Activated T-cell treated with anti-CD3 and anti-CD28 coated beads for 48 hours (primary cell): ENCODE results near the gene CD247.

Source experiments
- DNase-seq: peaks from one replicate; pipeline ENCODE4 v3.0.0-alpha.2; 2020; ENCODE audit warnings: low read depth

The CD247 gene

DNA sequence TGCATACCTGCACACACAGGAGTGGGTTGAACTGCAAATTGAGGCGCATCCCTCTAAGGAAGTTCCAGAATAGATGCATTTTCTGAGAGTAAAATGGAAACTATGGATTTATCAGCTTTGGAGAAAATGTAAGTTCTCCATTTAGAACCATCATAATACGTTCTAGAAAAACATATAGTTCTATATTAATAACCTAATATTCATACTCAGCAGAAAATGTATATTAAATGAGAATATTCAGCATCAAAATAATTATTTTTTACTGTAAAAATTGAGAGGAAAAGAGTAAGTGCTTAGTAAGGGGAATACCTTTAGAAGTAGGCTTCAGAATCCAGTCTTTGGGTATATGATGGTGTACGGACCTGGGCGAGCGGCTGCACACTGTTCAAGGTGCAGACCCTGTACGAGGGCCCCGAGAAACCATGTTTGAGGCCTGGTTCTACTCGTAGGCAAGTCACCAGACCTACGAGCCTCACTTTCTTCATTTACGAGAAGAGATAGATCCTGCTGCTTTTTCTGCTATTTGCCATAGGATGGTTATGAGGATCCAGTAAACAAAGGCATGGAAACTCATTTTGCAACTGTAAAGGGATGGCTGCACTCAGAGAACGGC, 6.8 kb downstream of the CD247 start:
- DNase-seq = no peak

DNA sequence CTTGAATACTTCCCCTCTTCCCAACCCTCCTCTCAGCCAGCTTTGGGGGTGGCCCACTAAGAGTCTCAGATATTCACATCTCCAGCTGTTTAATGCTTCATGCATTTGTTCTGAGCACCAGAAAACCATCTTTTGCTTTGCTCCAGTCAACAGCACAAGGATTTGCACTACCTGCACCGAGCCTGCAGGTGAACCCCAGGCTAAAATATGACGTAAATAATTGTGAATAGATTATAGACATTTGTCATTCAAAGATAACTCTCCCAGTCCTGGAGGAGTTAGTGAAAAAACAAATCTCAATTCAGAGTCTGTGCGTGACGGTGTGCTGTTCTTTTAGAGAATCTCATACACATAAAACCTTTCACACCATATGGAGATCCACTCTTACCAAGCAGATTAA, 7.4 kb downstream of the CD247 start:
- DNase-seq = no peak

DNA sequence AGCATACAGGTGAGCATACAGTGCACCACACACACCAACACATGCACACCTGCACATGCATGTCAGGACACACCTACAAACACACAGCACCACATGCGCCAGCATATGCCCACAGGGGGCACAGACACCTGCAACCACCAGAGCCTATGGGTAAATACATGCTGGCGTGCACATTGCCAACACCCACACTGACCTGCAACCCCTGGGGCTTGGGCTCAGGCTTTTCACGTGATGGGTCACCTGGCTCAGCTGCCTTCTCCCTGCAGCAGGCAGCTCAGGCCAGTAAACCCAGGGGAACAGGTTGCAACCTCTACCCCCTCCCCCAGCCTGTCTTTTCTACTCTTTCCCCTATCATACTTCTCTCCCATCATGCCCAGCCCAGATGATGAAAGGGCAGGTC, 8.1 kb downstream of the CD247 start:
- no peak for DNase-seq

DNA sequence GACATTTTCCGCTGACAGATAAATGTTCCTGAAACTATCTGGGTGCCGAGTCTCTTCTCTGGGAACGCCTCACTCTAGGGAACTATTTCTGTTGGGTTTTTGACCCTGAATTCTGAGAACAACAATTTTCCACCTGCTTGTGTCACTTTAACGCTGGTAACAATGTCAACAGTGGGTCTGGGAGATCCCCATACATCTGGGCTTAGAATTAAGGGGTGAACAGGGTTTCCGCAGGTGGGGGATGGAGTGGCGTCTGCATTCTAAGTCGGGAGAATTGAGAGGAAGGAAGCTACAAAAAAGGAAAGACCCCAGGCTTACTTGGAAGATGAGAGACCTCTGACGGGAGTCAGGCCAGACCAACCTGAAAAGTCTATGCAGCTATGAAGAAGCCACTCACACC, 8.7 kb downstream of the CD247 start:
- no peak for DNase-seq

DNA sequence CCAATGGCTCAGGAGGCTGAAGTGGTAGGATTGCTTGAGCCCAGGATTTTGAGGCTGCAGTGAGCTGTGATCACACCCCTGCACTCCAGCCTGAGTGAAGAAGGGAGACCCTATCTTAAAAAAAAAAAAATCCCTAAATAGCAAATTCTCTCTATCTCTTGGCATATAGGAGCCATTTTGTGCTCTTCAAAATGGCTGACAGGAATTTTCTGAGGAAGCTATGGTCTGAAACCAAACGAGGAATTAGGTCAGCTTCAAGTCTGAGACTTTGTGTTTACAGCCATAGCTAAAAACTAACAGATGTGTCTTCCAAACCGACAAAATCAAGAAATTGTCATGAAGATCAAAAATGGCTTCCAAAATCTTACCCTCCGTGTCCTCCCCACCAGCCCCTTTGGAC, 10.6 kb downstream of the CD247 start:
- DNase-seq = no peak

DNA sequence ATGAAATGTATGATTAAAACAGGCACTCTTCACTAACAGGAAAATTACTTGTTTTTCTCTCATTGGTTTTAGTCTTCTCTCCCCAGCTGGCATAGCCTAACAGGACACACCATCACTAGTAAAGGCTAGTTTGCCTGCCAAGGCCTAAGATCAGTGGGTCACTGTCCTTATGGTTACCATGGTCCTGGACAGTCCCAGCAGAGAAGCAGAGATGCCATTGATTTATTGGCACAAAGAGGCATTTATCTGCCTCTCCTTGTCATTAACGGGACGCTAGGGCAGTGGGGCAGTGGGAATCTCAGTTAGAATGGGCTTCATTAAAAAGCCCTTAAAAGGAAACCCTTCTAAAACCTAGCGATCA, 13.9 kb downstream of the CD247 start:
- DNase-seq = no peak

DNA sequence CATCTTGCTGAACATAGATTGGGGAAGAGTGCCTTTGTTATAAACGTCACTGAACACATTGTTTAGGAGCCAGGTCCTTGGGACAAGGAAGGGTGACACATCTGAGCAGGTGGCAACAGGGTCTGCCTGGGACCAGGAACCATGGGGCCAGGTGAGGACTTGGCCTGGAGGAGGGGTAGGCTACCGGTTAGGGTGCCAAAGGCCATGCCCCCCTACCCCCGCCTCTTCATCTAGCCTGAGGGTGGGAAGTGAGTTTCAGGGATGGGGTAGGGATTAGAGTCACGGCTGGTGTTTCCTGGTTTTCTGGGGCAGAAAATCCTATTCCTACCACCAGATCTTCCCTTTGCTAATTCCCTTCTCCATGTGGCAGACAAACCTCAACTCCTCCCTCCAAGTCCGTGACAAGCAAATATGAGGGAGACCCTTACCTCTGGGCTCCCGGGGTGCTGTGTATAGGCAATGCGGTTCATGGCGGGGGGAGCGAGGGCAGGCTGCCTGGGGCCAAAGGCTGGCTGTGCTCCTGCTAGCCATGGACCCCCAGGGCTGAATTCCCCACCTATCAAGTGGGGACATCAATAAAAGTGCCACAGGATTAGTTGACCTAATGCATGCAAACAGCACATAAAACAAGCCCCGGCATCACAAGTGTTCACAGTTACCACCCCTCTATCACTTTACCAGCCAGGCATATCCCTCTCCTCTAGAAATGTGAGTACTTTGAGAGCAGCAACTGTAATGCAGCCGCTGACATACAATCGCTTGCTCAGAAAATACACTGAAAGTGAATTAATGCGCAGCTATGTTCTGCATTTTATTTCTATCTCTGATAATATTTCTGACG, 14.5 kb downstream of the CD247 start:
- no peak for DNase-seq

DNA sequence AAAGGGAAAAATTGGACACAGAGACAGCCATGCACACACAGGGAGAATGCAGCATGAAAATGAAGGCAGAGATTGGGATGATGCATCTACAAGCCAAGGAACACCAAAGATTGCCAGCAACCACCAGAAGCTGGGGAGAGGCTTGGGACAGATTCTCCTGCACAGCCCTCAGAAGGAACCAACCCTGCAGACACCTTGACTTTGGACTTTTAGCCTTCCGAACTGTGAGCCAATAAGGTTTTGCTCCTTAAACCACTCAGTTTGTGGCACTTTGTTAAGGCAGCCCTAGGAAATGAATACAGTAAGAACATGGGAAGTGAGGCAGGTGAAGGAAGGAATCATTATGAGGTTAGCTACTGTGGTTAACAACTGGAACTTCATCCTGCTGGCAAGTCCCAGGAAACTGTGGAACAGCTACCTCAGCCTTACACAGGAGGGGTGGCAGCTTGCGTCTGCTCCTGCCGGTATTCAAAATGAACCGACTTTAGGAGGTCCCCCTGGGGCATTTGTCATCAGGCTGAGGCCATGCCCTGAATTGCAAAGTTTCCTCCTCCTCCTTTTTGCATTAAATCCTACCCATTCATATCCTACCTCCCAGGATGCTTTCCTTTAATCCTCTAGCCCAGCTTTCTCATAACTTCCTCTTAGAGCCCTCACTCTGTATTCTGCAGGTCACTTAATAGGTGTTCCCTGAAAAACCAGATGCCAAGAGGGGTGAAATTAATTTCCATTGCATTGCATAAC, 15.4 kb downstream of the CD247 start:
- no peak for DNase-seq

DNA sequence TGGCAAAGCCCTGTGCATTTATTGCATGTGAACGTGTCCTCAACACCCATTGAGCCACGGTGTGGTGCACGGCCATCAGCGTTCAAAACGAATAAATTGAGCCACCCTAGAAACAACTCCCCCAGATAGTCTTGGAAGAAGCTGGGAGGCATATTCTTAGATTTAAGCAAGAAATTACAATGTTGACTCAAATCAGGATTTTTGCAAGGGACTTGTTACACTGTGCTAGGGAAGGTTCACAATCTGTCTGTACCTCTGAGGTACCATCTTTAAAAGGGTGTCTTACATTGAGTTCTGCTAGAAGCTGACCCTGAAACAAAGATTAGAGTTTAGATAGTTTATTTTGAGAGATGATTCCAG, 16.2 kb downstream of the CD247 start:
- DNase-seq = no peak

DNA sequence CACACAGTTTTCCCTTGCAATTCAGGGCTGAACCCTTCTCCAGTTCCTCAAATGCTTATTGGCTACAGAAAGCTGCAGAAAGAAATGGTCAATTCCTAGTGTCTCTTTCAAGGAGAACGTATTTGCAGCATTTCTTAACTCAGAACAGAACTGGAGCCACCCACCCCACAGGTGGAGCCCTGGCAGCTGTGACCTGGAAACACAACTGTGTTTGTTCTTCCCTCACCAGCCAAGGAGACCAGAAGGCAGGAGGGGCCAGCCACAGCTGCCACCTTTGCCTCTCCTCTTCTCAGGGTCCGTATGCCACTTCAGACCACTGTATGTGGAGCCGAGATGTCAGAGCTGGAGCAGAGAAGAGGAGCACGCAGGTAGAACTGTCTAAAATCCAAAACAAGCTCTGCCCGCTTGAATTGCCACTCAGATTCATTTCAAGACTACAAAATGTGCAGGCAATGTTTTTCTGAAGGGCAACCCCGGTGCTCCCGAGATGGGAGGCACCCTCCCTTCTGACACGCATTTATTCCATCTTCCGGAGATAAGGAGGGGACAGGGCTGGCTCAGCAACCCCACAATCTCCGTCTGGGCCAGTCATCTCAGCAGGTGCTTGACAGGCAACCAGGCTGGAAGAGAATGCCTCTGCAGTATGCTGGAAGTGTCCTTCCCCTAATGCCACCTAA, 16.7 kb downstream of the CD247 start:
- peak; percentile 62 for DNase-seq

DNA sequence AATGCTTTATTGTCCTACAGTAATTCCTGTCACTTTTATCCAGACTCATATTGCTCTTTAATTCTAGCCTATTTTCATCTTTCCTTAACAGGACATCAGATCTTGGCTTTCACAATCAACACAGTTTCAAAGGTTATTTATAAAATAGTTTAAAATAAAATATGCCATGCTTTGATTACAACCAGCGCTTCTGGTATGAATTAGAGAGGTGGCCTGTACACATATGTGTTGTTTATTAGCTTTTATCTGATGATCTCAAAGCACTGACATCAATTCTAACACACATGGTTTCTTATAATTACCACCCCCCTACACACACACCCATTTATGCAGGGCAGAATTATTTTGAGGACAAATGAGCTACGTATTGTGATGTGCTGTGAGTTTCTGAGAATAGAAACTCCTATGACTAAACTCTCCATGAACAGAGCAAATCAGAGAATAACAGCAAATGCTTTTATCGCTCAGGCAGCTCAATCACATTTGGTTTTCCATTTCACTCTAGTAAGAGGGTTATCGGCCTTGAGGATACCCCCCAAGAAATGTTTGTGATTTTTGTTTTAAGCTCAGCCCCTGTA, 18.0 kb downstream of the CD247 start:
- DNase-seq = no peak

DNA sequence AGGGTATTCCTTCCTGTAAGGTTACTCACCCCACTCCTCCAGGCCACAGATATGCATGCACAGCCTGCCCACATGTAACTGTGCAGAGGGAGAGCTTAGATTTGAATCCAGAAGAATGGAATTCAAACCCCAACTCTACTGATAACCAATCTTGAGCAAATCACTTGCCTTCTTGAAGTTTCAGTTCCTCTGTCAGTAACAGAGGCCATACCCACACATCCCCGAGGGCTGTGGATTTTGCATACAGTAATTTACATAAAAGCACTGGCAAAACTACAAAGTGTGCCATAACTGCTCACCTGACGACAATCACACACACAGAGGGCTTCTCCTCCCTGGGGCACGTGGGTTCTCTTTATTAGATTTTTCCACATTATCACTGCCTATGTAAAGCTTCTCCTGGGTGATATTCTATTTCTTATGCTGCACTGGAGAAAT, 18.6 kb downstream of the CD247 start:
- peak; percentile 31 for DNase-seq

DNA sequence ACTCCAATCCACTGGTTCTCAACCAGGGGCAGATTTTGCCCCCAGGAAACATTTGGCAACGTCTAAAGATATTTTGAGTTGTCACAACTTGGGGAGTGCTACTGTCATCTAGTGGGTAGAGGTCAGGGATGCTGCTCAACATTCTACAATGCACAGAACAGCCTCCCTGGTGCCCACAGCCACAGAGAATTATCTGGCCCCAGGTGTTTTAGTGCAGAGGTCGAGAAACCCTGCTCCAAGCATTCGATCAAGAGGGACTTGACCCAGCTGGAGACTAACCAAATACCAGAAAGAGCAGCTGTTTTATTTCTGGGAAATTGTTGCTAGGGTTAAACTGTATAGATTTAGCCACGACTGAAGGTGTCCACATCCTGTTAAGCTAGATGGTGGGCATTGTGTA, 19.2 kb downstream of the CD247 start:
- DNase-seq = no peak

DNA sequence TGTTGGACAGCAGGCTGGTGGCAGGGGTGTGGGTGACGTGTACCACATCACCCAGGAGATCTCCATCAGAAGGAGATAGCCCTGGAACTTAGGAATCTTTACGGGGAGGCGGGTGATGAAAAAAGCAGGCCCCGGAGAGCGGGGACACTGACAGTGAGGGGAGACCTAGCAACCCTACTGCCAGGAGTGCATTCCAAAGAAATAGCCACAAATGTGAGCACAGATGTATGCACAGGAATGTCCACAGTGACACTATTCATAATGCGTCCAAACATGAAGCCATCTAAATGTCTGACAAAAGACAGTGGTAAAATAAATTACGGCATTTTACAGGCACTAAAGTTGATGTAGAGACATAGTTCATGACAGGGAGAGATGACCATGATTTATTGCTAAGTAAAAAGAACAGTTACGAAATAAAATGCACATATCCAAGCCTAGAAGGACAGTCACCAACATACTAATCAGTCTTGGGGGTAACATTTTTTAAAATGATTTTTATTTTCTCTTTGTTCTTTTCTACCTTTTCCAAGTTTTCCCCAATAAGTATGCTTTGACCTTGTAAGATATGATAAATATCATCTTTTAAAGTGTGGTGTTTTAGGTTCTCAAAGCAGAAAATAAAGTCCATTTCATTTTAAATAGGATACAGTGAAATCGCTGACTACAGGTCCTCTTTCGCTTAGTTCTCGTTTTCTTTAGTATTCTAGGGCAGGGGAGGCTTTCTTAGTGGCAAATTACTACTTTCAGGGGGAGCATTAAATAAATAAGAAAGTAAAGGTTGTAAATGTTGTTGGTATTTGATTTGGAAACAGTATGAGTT, 21.3 kb downstream of the CD247 start:
- DNase-seq = no peak

DNA sequence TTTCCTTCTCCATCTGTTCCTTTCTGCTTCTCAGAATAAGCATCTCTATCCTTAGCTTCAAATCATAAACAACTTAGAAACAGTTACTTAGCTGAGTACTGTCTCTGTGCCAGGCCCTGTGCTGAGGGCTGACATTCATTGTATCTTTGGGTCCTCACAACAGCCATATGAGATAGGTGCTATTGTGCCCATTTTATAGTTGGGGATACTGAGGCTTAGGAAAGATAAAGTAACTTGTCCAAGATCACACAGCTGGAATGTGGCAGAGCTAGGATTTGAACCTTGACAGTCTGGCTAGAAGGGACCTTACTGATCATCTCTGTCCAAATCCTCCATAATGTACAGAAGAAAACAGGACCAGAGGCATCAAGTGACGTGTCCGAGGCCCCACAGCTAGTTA, 25.0 kb downstream of the CD247 start:
- DNase-seq = no peak

DNA sequence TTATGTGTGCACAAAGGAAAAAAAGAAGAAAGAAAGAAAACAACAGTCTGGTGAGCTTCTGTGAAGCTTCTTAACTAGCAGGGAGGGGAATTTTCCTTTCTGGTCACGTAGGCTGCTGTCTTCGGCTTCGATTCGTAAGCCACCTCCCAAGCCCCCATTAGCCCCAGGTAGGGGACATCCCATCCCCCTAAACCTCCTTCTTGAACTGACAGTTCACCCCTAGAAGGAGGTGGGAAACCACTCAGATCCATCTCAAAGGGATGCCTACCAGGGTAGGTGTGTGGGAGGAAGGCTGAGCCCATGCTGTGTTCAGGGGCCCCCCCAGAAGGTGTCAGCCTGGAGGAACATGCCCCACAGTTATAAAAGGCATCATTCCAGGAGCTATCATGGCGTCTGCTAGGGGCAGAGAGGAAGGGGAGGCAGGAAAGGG, 25.8 kb downstream of the CD247 start:
- DNase-seq = no peak

DNA sequence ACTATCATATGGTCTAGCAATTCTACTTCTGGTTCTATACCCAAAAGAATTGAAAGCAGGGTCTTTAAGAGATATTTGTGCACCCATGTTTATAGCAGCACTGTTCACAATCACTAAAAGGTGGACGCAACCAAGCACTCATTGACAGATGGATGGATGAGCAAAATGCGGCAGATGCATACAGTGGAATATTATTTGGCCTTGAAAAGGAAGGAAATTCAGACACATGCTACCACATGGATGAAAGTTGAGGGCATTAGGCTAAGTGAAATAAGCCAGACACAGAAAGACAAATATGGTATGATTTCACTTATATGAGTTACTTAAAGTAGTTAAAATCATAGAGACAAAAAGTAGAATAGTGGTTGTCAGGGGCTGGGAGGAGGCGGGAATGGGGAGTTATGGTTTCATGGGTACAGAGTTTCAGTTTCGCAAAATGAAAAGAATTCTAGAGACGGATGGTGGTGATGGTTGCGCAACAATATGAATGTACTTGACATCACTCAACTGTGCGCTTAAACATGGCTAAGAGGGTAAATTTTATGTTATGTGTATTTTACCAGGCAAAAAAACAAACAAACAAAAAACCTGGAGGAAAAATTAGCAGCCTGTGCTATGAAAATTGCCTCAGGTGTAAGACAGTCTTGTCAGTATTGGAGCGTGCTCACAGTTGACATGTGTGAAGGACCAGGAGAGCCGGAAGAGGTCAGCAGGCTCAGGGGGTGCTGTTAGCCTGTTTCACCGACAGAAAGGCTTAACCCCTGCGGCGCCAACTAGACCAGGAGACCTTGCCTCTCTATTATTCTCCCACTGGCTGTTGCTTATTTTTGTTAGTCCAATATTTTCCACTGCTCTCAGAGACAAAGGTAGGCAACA, 26.5 kb downstream of the CD247 start:
- no peak for DNase-seq

DNA sequence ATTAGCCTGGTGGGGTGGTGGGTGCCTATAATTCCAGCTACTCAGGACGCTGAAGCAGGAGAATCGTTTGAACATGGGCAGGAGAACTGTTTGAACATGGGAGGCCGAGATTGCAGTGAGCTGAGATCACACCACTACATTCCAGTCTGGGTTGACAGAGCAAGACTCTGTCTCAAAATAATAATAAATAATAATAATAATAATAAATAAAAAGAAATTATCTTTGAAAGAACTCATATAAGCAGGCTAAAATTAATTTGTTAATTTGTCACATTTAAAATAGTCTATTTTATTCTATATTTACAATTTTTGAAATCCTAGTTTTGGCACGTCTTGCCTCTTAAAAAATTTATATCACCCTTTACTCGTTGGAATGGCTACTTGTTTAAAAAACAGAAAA, 27.6 kb downstream of the CD247 start:
- DNase-seq = no peak

DNA sequence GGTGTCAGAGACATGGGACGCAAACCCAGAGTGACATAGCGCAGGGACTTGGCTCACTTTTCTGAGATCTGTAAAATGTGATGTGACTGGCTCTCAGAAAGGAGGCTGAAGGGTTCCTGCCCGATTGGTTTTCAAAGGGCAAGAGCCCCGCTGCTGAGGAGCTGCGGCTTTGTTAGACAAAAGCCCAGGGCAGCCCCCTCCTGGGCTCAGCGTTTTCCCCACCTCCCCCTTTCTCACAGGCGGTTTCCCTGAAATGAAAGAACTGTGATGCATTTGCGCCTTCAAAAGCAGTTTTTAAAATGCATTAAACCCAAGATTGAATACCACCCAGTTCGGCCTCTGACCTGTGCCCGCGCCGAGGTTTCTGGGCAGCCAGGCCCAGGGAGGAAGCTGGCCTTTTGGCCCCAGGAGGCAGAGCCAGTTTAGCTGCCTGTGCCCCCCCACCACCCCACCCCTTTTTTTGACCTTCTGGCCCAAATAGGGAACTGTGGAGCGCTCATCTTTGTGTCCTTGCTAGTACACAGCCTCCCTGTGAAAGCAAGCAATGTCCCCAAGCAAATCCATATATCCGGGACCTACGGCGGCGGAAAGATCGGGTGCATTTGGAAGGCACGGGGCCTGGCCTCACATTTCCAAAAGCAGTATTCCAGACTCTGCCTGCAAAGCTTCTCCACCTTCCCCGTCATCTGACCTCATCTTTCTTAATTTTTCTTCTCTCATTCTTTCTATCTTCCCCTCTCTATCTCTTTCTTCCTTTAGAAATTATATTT, 28.6 kb downstream of the CD247 start:
- DNase-seq = no peak

DNA sequence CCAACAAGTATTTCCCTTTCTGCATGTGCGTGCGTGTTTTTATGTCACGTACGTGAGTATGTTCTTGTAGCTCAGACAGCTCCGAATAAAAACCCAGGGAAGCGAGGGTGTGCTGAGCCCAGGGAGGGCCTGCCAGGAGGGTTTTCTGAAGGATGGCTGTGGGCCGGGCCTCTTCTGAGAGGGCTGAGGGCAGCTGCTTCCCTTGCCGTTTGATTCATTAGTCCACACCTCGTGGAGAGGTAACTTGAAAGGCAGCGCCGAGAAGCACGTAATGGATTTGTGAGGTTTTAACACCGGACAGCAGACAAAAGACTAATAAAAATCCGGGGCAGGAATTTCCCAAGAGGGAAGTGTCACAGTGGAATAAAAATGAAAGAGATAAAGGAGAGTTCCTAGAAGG, 29.5 kb downstream of the CD247 start:
- DNase-seq = no peak
